H9 (cell line): Measurements from ENCODE around the gene SLC8B1. TPM values are rescaled to one million over a fixed set of nuclear protein-coding genes. Genes with fewer than 3 reads are reported as not detected.

Experiments
- DNase-seq: peaks from one replicate; pipeline ENCODE4 v3.0.0-alpha.2; 2017
- H2AFZ ChIP-seq: one replicate; pipeline ENCODE4 v1.6.1; 2013; ENCODE audit warnings: mild to moderate bottlenecking, low read length, control low read depth, moderate library complexity
- H2AK5ac ChIP-seq: 2 replicates; pipeline ENCODE4 v1.6.1; 2013; ENCODE audit warnings: low read length, control low read depth, mixed read lengths; ENCODE audit not compliant: insufficient read length
- H2BK120ac ChIP-seq: one replicate; pipeline ENCODE4 v1.6.1; 2013; ENCODE audit warnings: low read depth, mild to moderate bottlenecking, low read length, control low read depth, inconsistent platforms; ENCODE audit not compliant: poor library complexity, severe bottlenecking
- H2BK12ac ChIP-seq: 2 replicates; pipeline ENCODE4 v1.6.1; 2013; ENCODE audit warnings: low read length, control low read depth, mixed read lengths, low read depth; ENCODE audit not compliant: insufficient read length
- H2BK15ac ChIP-seq: 2 replicates; pipeline ENCODE4 v1.6.1; 2013; ENCODE audit warnings: low read depth, low read length, control low read depth
- H2BK20ac ChIP-seq: one replicate; pipeline ENCODE4 v1.6.1; 2013; ENCODE audit warnings: low read depth, mild to moderate bottlenecking, low read length, control low read depth, inconsistent platforms; ENCODE audit not compliant: poor library complexity, severe bottlenecking
- H2BK5ac ChIP-seq: 2 replicates; pipeline ENCODE4 v1.6.1; 2013; ENCODE audit warnings: low read length, control low read depth, mixed read lengths; ENCODE audit not compliant: insufficient read length
- H3K14ac ChIP-seq: 2 replicates; pipeline ENCODE4 v1.6.1; 2013; ENCODE audit warnings: low read length, control low read depth; ENCODE audit not compliant: insufficient read depth
- H3K18ac ChIP-seq: 2 replicates; pipeline ENCODE4 v1.6.1; 2013; ENCODE audit warnings: low read depth, mild to moderate bottlenecking, mixed read lengths, low read length, control low read depth; ENCODE audit not compliant: insufficient read length
- H3K23ac ChIP-seq: 2 replicates; pipeline ENCODE4 v1.6.1; 2013; ENCODE audit warnings: low read length, control low read depth, mixed read lengths, low read depth; ENCODE audit not compliant: insufficient read length
- H3K23me2 ChIP-seq: 2 replicates; pipeline ENCODE4 v1.6.1; 2013; ENCODE audit warnings: low read depth, mild to moderate bottlenecking, mixed read lengths, low read length, control low read depth; ENCODE audit not compliant: insufficient read length, poor library complexity, severe bottlenecking
- H3K27ac ChIP-seq: 2 replicates; pipeline ENCODE4 v1.5.1; 2013; ENCODE audit warnings: low read length, control low read depth, mixed read lengths, low read depth; ENCODE audit not compliant: insufficient read length
- H3K27me3 ChIP-seq: 2 replicates; pipeline ENCODE4 v1.6.1; 2013; ENCODE audit warnings: low read length, control low read depth, inconsistent platforms; ENCODE audit not compliant: insufficient read depth
- H3K4ac ChIP-seq: 2 replicates; pipeline ENCODE4 v1.6.1; 2013; ENCODE audit warnings: low read depth, mild to moderate bottlenecking, control low read depth, inconsistent platforms, low read length, moderate library complexity
- H3K4me1 ChIP-seq: 2 replicates; pipeline ENCODE4 v1.6.1; 2013; ENCODE audit warnings: low read length, control low read depth, inconsistent platforms; ENCODE audit not compliant: insufficient read depth
- H3K4me2 ChIP-seq: 2 replicates; pipeline ENCODE4 v1.6.1; 2013; ENCODE audit warnings: low read length, control low read depth, mixed read lengths; ENCODE audit not compliant: insufficient read length, insufficient read depth
- H3K56ac ChIP-seq: 2 replicates; pipeline ENCODE4 v1.6.1; 2013; ENCODE audit warnings: low read depth, mild to moderate bottlenecking, mixed read lengths, low read length, control low read depth; ENCODE audit not compliant: insufficient read length
- H3K79me1 ChIP-seq: 2 replicates; pipeline ENCODE4 v1.6.1; 2013; ENCODE audit warnings: low read depth, mild to moderate bottlenecking, moderate library complexity, low read length, control low read depth, inconsistent platforms; ENCODE audit not compliant: insufficient read depth, poor library complexity, severe bottlenecking
- H3K79me2 ChIP-seq: 2 replicates; pipeline ENCODE4 v1.6.1; 2013; ENCODE audit warnings: low read length, control low read depth, inconsistent platforms; ENCODE audit not compliant: insufficient read depth
- H3K9ac ChIP-seq: 2 replicates; pipeline ENCODE4 v1.6.1; 2013; ENCODE audit warnings: low read length, control low read depth, mixed read lengths; ENCODE audit not compliant: insufficient read length; ENCODE audit errors: extremely low read depth
- H3K9me3 ChIP-seq: one replicate; pipeline ENCODE4 v1.6.1; 2013; ENCODE audit warnings: low read depth, low read length, inconsistent platforms; ENCODE audit not compliant: control insufficient read depth
- H3T11ph ChIP-seq: one replicate; pipeline ENCODE4 v1.6.1; 2013; ENCODE audit warnings: mild to moderate bottlenecking, low read length, control low read depth, inconsistent platforms
- H4K20me1 ChIP-seq: one replicate; pipeline ENCODE4 v1.6.1; 2013; ENCODE audit not compliant: control insufficient read depth, insufficient read length, insufficient read depth
- H4K5ac ChIP-seq: 2 replicates; pipeline ENCODE4 v1.6.1; 2013; ENCODE audit warnings: low read depth, mild to moderate bottlenecking, mixed read lengths, low read length, control low read depth; ENCODE audit not compliant: insufficient read length
- H4K8ac ChIP-seq: replicated peaks from 2 replicates; pipeline ENCODE4 v1.6.1; 2013; ENCODE audit warnings: low read length, control low read depth, mixed read lengths, low read depth; ENCODE audit not compliant: insufficient read length
- H4K91ac ChIP-seq: 2 replicates; pipeline ENCODE4 v1.6.1; 2013; ENCODE audit warnings: low read depth, mild to moderate bottlenecking, moderate library complexity, mixed read lengths, low read length, control low read depth; ENCODE audit not compliant: insufficient read length
- H3K27ac Mint-ChIP-seq, 3 experiments: 2 replicates in 2 of 3; 3 replicates in 1 of 3; pipeline ENCODE4 v1.8.0; 2020 to 2021; ENCODE audit warnings: mixed read lengths in 3 of 3, mild to moderate bottlenecking in 1 of 3, moderate library complexity in 1 of 3
- H3K27me3 Mint-ChIP-seq: 2 replicates; pipeline ENCODE4 v1.8.0; 2021; ENCODE audit warnings: low read depth, mild to moderate bottlenecking, moderate library complexity, mixed read lengths
- H3K36me3 Mint-ChIP-seq, 3 experiments: 2 replicates in 2 of 3; 3 replicates in 1 of 3; pipeline ENCODE4 v1.8.0; 2020 to 2021; ENCODE audit warnings: low read depth in 3 of 3, mixed read lengths in 3 of 3; ENCODE audit not compliant: insufficient read depth in 1 of 3
- H3K4me1 Mint-ChIP-seq, 2 experiments: 2 replicates each; pipeline ENCODE4 v1.8.0; 2020; ENCODE audit warnings: mixed read lengths in 2 of 2
- H3K4me3 Mint-ChIP-seq, 2 experiments: 2 replicates in 1 of 2; 3 replicates in 1 of 2; pipeline ENCODE4 v1.8.0; 2020 to 2021; ENCODE audit warnings: mild to moderate bottlenecking in 2 of 2, mixed read lengths in 2 of 2, moderate library complexity in 1 of 2
- H3K9me3 Mint-ChIP-seq, 2 experiments: 2 replicates in 1 of 2; 3 replicates in 1 of 2; pipeline ENCODE4 v1.8.0; 2020; ENCODE audit warnings: mild to moderate bottlenecking in 2 of 2, mixed read lengths in 2 of 2, moderate library complexity in 1 of 2
- WGBS: extraction: QIAGEN DNeasy Blood & Tissue Kit; methylation state at CpG from one replicate; pipeline ENCODE4 v1.1.7; 2013; ENCODE audit warnings: missing lambda C conversion rate, low lambda C conversion rate, mixed read lengths; ENCODE audit not compliant: insufficient read length; ENCODE audit errors: extremely low coverage; 5-methylcytosine and 5-hydroxymethylcytosine counted together
- total RNA-seq: library from RNA; stranded (reverse); gene quantifications from 2 replicates; pipeline ENCODE4 v1.2.1, GENCODE V29; 2021
- TF ChIP-seq, protein P1 (sequence below): fragments of 200-600 bp; sonication (generic); conservative IDR thresholded peaks from 3 replicates; pipeline ENCODE4 v1.8.0; 2021; ENCODE audit warnings: antibody characterized with exemption, mild to moderate bottlenecking

SLC8B1 gene
- total RNA-seq, 1 experiment from 2014 or later: 10.4 TPM

DNA sequence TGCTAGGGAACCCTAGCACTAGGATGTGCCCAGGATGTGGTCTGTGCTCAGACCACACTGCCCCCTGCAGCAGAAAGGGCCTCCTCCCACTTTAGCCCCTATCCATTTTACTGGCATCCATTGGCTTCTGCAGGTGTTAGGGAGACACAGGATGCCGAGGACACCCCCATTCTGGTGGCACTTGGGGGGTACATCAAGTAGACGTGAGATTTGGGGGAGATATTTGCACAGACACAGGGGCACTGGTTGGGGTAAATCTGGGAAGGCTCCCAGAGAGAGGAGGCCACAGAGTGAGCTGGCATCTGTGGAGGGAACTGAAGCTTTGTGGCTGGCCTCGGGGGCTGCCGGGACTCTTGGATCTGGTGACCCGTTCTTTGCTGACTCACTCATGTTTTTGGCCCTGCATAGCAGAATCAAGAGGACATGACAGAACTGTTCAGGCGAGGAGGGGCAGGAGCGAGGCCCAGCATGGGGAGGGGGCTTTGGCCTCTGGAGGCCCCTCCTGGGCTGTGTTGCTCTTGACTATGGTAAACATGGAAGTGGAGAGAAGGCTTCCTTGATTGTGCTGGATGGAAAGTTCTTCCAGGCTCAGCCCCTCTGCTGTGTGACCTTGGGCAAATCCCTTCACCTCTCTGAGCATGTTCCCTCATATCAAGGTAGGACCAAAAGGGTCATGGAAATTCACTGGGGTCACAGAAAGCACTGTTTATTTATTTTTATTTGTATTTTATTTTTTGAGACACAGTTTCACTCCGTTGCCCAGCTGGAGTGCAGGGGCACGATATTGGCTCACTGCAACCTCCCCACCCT is 25.2 kb upstream of the SLC8B1 start:
- no peak overlapping the region for H2AK5ac ChIP-seq
- H2AFZ ChIP-seq: no peak overlapping the region
- no peak overlapping the region for H2BK12ac ChIP-seq
- DNase-seq: no peak
- H3T11ph ChIP-seq: no peak overlapping the region
- H4K91ac ChIP-seq: no peak overlapping the region
- Mint-ChIP-seq H3K27me3 (no peaks in the 10 kb centered on the region), H3K4me3 (peak overlapping the region; percentile 79 to 90; a peak in 4 of 5 replicates), H3K9me3 (no peaks in the 10 kb centered on the region; a peak in 1 of 5 replicates), H3K4me1 (peaks cover 10 to 18% of the 10 kb centered on the region in 2 experiments), H3K27ac (peak overlapping the region in 2 of 3 experiments; percentile 28 to 44; a peak in 2 of 7 replicates), H3K36me3 (peaks cover 5 to 16% (median 13%) of the 10 kb centered on the region in 3 experiments; a peak in 5 of 7 replicates)
- TF ChIP-seq, protein P1, sequence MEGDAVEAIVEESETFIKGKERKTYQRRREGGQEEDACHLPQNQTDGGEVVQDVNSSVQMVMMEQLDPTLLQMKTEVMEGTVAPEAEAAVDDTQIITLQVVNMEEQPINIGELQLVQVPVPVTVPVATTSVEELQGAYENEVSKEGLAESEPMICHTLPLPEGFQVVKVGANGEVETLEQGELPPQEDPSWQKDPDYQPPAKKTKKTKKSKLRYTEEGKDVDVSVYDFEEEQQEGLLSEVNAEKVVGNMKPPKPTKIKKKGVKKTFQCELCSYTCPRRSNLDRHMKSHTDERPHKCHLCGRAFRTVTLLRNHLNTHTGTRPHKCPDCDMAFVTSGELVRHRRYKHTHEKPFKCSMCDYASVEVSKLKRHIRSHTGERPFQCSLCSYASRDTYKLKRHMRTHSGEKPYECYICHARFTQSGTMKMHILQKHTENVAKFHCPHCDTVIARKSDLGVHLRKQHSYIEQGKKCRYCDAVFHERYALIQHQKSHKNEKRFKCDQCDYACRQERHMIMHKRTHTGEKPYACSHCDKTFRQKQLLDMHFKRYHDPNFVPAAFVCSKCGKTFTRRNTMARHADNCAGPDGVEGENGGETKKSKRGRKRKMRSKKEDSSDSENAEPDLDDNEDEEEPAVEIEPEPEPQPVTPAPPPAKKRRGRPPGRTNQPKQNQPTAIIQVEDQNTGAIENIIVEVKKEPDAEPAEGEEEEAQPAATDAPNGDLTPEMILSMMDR: peak; percentile 42
- no peak overlapping the region for H2BK20ac ChIP-seq
- H3K79me1 ChIP-seq: peaks cover 6% of the 10 kb centered on the region
- no peaks in the 10 kb centered on the region for H3K79me2 ChIP-seq
- H4K5ac ChIP-seq: no peak overlapping the region
- H3K23me2 ChIP-seq: peaks cover 7% of the 10 kb centered on the region
- H3K56ac ChIP-seq: no peak overlapping the region
- H2BK15ac ChIP-seq: no peak overlapping the region
- no peak overlapping the region for H3K4ac ChIP-seq
- WGBS: no CpG with 5 or more reads among the region's 9 CpGs
- no peak overlapping the region for H2BK120ac ChIP-seq
- no peak overlapping the region for H2BK5ac ChIP-seq
- H3K14ac ChIP-seq: no peak overlapping the region
- no peak overlapping the region for H3K18ac ChIP-seq
- peaks cover 5% of the 10 kb centered on the region; the same call in 1 of the 2 replicates for H3K4me1 ChIP-seq
- H3K27me3 ChIP-seq: no peaks in the 10 kb centered on the region
- H3K23ac ChIP-seq: no peak overlapping the region
- no peak overlapping the region for H4K8ac ChIP-seq
- H4K20me1 ChIP-seq: no peaks in the 10 kb centered on the region
- H3K9ac ChIP-seq: no peak overlapping the region
- H3K27ac ChIP-seq: no peak overlapping the region
- H3K4me2 ChIP-seq: peak overlapping the region; percentile 46
- H3K9me3 ChIP-seq: no peaks in the 10 kb centered on the region
